DOHH2 (cell line): Measurements from ENCODE around the gene MRPL55.

ENCODE experiments used
- H3F3A ChIP-seq: fragments of 200-600 bp; sonication (generic), shearing (Covaris generic); 2 replicates; pipeline ENCODE4 v1.6.0; 2016; ENCODE audit warnings: antibody characterized with exemption, mild to moderate bottlenecking; ENCODE audit not compliant: control insufficient read depth, insufficient read depth
- H3K27ac ChIP-seq: fragments of 200-600 bp; sonication (generic); 2 replicates; pipeline ENCODE4 v1.5.1; 2014; ENCODE audit warnings: low read depth, mild to moderate bottlenecking, low read length, moderate library complexity
- H3K27me3 ChIP-seq: fragments of 200-600 bp; sonication (generic); 2 replicates; pipeline ENCODE4 v1.6.1; 2014; ENCODE audit warnings: mild to moderate bottlenecking, low read length, mixed read lengths; ENCODE audit not compliant: control insufficient read depth
- H3K36me3 ChIP-seq: fragments of 200-600 bp; sonication (generic); 2 replicates; pipeline ENCODE4 v1.6.1; 2014; ENCODE audit warnings: mild to moderate bottlenecking, low read length, moderate library complexity, mixed read lengths; ENCODE audit not compliant: control insufficient read depth
- H3K4me1 ChIP-seq: fragments of 200-600 bp; sonication (generic); 2 replicates; pipeline ENCODE4 v1.6.1; 2014; ENCODE audit warnings: mild to moderate bottlenecking, low read length, mixed read lengths; ENCODE audit not compliant: control insufficient read depth
- H3K4me2 ChIP-seq: fragments of 200-600 bp; sonication (generic); 2 replicates; pipeline ENCODE4 v1.6.0; 2014; ENCODE audit warnings: mild to moderate bottlenecking, low read length, moderate library complexity
- H3K4me3 ChIP-seq: fragments of 200-600 bp; sonication (generic); 2 replicates; pipeline ENCODE4 v1.5.1; 2014; ENCODE audit warnings: mild to moderate bottlenecking, low read length, mixed read lengths
- H3K79me2 ChIP-seq: fragments of 200-600 bp; sonication (generic); 2 replicates; pipeline ENCODE4 v1.6.1; 2014; ENCODE audit warnings: mild to moderate bottlenecking, low read length, mixed read lengths; ENCODE audit not compliant: control insufficient read depth
- H3K9me2 ChIP-seq: fragments of 200-600 bp; sonication (generic); replicated peaks from 2 replicates; pipeline ENCODE4 v1.6.1; 2014; ENCODE audit warnings: mild to moderate bottlenecking, low read length, mixed read lengths; ENCODE audit not compliant: control insufficient read depth
- H3K9me3 ChIP-seq: fragments of 200-600 bp; sonication (generic); 2 replicates; pipeline ENCODE4 v1.6.1; 2014; ENCODE audit warnings: antibody characterized with exemption, low read length, mixed read lengths; ENCODE audit not compliant: control insufficient read depth, insufficient read depth
- H4K20me1 ChIP-seq: fragments of 200-600 bp; sonication (generic); 2 replicates; pipeline ENCODE4 v1.6.0; 2014; ENCODE audit warnings: low read depth, mild to moderate bottlenecking, antibody characterized with exemption, low read length, moderate library complexity; ENCODE audit not compliant: control insufficient read depth, insufficient read depth
- EZH2phosphoT487 ChIP-seq: fragments of 200-600 bp; sonication (generic); IDR thresholded peaks from 2 replicates; pipeline ENCODE4 v1.6.1; 2017; ENCODE audit warnings: borderline replicate concordance, mild to moderate bottlenecking, antibody characterized with exemption, low read length, moderate library complexity, mixed read lengths
- TF ChIP-seq, protein P1 (sequence below): fragments of 200-600 bp; sonication (generic); IDR thresholded peaks from one replicate; pipeline ENCODE4 v1.5.1; 2014; ENCODE audit warnings: antibody characterized with exemption, mild to moderate bottlenecking, low read depth, low read length; ENCODE audit not compliant: poor library complexity, severe bottlenecking

The MRPL55 gene

DNA sequence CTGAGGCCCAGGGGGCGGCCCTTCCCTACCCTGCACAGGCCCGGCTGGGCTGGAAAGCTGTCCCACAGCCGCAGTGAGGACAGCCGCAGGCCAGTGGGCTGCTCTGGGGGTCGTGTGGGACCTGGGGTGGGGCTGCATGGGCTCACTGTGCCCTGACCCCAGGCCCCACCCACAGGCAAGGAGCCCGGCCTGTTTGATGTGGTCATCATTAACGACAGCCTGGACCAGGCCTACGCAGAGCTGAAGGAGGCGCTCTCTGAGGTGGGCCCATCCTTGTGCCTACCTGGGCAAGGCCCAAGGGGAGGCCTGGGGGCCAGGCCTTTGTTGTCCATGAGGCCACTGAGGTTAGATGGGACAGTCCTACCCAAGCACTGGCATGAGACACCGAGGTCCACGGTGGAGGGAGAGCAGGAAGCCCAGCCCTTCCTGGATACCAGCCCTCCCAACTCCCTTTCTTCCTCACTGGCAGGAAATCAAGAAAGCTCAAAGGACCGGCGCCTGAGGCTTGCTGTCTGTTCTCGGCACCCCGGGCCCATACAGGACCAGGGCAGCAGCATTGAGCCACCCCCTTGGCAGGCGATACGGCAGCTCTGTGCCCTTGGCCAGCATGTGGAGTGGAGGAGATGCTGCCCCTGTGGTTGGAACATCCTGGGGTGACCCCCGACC, 39.2 kb upstream of the MRPL55 start:
- Histone ChIP-seq H3K4me1 (peaks cover 12% of the 10 kb centered on the region), H4K20me1 (0 out of 2 replicates have a peak, but pooled peaks cover 4% of the 10 kb centered on the region), H3K27me3 (no peaks in the 10 kb centered on the region), H3K9me3 (no peaks in the 10 kb centered on the region), H3K4me3 (no peak overlapping the region), H3K36me3 (peaks cover 4% of the 10 kb centered on the region), H3K79me2 (peaks cover 32% of the 10 kb centered on the region), H3F3A (no peaks in the 10 kb centered on the region), H3K27ac (no peak overlapping the region), H3K4me2 (no peak overlapping the region), H3K9me2 (no peaks in the 10 kb centered on the region)
- no peak for TF ChIP-seq EZH2phosphoT487
- TF ChIP-seq, protein P1, sequence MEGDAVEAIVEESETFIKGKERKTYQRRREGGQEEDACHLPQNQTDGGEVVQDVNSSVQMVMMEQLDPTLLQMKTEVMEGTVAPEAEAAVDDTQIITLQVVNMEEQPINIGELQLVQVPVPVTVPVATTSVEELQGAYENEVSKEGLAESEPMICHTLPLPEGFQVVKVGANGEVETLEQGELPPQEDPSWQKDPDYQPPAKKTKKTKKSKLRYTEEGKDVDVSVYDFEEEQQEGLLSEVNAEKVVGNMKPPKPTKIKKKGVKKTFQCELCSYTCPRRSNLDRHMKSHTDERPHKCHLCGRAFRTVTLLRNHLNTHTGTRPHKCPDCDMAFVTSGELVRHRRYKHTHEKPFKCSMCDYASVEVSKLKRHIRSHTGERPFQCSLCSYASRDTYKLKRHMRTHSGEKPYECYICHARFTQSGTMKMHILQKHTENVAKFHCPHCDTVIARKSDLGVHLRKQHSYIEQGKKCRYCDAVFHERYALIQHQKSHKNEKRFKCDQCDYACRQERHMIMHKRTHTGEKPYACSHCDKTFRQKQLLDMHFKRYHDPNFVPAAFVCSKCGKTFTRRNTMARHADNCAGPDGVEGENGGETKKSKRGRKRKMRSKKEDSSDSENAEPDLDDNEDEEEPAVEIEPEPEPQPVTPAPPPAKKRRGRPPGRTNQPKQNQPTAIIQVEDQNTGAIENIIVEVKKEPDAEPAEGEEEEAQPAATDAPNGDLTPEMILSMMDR, result no peak

DNA sequence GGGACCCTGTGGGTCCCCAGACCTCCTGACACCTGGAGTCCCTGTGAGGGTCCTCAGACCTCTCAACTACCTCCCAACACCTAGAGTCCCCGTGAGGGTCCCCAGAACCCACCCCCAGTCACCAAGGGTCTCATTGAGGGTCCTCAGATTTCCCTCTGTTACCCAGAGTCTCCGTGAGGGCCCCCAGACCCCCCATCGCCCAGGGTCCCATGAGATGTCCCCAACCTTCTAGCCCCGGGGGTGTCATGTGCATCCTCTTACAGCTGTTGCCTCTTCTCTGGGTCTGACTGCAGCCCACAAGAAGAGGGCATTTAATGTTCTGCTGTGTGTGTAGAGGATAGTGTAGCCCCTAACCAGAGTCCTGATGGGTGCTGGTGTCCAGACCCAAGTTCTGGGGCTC, 38.7 kb upstream of the MRPL55 start:
- Histone ChIP-seq H3K4me2 (no peak overlapping the region), H3F3A (no peaks in the 10 kb centered on the region), H3K4me1 (peaks cover 16% of the 10 kb centered on the region), H3K36me3 (peaks cover 4% of the 10 kb centered on the region), H4K20me1 (0 out of 2 replicates have a peak, but pooled peaks cover 4% of the 10 kb centered on the region), H3K27me3 (no peaks in the 10 kb centered on the region), H3K79me2 (peaks cover 37% of the 10 kb centered on the region), H3K27ac (no peak overlapping the region), H3K9me2 (no peaks in the 10 kb centered on the region), H3K4me3 (no peak overlapping the region), H3K9me3 (no peaks in the 10 kb centered on the region)
- no peak for TF ChIP-seq EZH2phosphoT487
- TF ChIP-seq, protein P1, result no peak

DNA sequence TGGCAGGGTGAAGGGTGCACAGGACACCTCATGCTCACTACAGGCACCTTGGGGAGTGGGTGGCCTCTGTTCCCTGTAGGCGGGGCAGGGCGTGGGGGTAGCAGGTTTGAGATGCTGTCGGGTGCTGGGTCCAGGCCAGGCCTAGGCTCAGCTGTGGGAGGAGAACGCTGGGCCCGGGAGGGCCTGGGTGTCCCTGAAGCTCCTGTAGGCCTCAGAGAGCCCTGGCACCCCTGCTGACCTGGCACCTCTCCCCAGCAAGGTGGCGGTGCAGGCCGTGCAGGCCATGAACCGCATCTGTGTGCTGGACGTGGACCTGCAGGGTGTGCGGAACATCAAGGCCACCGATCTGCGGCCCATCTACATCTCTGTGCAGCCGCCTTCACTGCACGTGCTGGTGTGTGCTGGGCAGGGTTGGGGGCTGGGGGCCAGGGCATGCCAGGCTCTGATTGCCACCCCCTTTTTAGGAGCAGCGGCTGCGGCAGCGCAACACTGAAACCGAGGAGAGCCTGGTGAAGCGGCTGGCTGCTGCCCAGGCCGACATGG, 38.1 kb upstream of the MRPL55 start:
- H3K27me3 ChIP-seq, result no peaks in the 10 kb centered on the region
- peaks cover 22% of the 10 kb centered on the region for H3K4me1 ChIP-seq
- no peaks in the 10 kb centered on the region for H3F3A ChIP-seq
- TF ChIP-seq EZH2phosphoT487, result no peak
- TF ChIP-seq, protein P1, result no peak
- no peaks in the 10 kb centered on the region for H3K9me2 ChIP-seq
- 0 out of 2 replicates have a peak, but pooled peaks cover 4% of the 10 kb centered on the region for H4K20me1 ChIP-seq
- no peaks in the 10 kb centered on the region for H3K9me3 ChIP-seq
- H3K36me3 ChIP-seq, result peaks cover 6% of the 10 kb centered on the region
- no peak overlapping the region for H3K27ac ChIP-seq
- H3K79me2 ChIP-seq, result peaks cover 43% of the 10 kb centered on the region
- no peak overlapping the region for H3K4me2 ChIP-seq
- no peak overlapping the region for H3K4me3 ChIP-seq
